Astrocyte (in vitro differentiated cells and primary cell): ENCODE data around the gene CTNNA2. TPM values are rescaled to one million over a fixed set of nuclear protein-coding genes. Genes with fewer than 3 reads are reported as not detected.
"Not testable (repeated sequence)": the region's sequence is repeated elsewhere in the genome, so short reads cannot be mapped to it uniquely, and the experiment has no call there.

Experiments used
- DNase-seq: peaks from one replicate; pipeline ENCODE4 v3.0.0-alpha.2; 2010; ENCODE audit warnings: low read depth
- FAIRE-seq: peaks from 2 replicates; lab custom pipeline; 2011; peaks lifted over from hg19 to GRCh38; lab: Jason Lieb, UNC
- H2AFZ ChIP-seq: 2 replicates; pipeline ENCODE4 v1.6.0; 2012; ENCODE audit warnings: low read depth, low read length, inconsistent platforms
- H3K27ac ChIP-seq: 2 replicates; pipeline ENCODE4 v1.5.1; 2011; ENCODE audit warnings: low read depth, low read length, inconsistent platforms
- H3K27me3 ChIP-seq: 2 replicates; pipeline ENCODE4 v1.6.0; 2011; ENCODE audit warnings: low read length, inconsistent platforms; ENCODE audit not compliant: insufficient read depth
- H3K36me3 ChIP-seq: 2 replicates; pipeline ENCODE4 v1.5.1; 2011; ENCODE audit warnings: low read length, inconsistent platforms; ENCODE audit not compliant: insufficient read depth
- H3K4me1 ChIP-seq: 2 replicates; pipeline ENCODE4 v1.5.1; 2011; ENCODE audit warnings: low read length, inconsistent platforms; ENCODE audit not compliant: insufficient read depth
- H3K4me2 ChIP-seq: 2 replicates; pipeline ENCODE4 v1.6.0; 2012; ENCODE audit warnings: low read length, inconsistent platforms
- H3K4me3 ChIP-seq: 2 replicates; pipeline ENCODE4 v1.5.1; 2011; ENCODE audit warnings: low read depth, mild to moderate bottlenecking, low read length, inconsistent platforms; ENCODE audit not compliant: insufficient read depth
- H3K79me2 ChIP-seq: 2 replicates; pipeline ENCODE4 v1.6.0; 2012; ENCODE audit warnings: mild to moderate bottlenecking, low read length, inconsistent platforms; ENCODE audit not compliant: insufficient read depth
- H3K9ac ChIP-seq: 2 replicates; pipeline ENCODE4 v1.6.0; 2012; ENCODE audit warnings: mild to moderate bottlenecking, low read length, inconsistent platforms
- H3K9me3 ChIP-seq: 2 replicates; pipeline ENCODE4 v1.5.1; 2012; ENCODE audit warnings: low read depth, mild to moderate bottlenecking, low read length, inconsistent platforms; ENCODE audit not compliant: insufficient read depth
- H4K20me1 ChIP-seq: 2 replicates; pipeline ENCODE4 v1.6.0; 2012; ENCODE audit warnings: low read length, inconsistent platforms; ENCODE audit not compliant: insufficient read depth
- H3K27ac Mint-ChIP-seq: one replicate; pipeline ENCODE4 v1.8.0; 2021; ENCODE audit warnings: mild to moderate bottlenecking, mixed read lengths; ENCODE audit not compliant: unreplicated experiment
- H3K27me3 Mint-ChIP-seq: one replicate; pipeline ENCODE4 v1.8.0; 2021; ENCODE audit warnings: low read depth, mixed read lengths; ENCODE audit not compliant: unreplicated experiment
- H3K36me3 Mint-ChIP-seq: one replicate; pipeline ENCODE4 v1.8.0; 2021; ENCODE audit warnings: low read depth, mixed read lengths; ENCODE audit not compliant: unreplicated experiment
- H3K4me1 Mint-ChIP-seq: one replicate; pipeline ENCODE4 v1.8.0; 2021; ENCODE audit warnings: low read depth, mixed read lengths; ENCODE audit not compliant: unreplicated experiment
- H3K4me3 Mint-ChIP-seq: one replicate; pipeline ENCODE4 v1.8.0; 2021; ENCODE audit warnings: mild to moderate bottlenecking, moderate library complexity, mixed read lengths; ENCODE audit not compliant: unreplicated experiment
- H3K9me3 Mint-ChIP-seq: one replicate; pipeline ENCODE4 v1.8.0; 2021; ENCODE audit warnings: mild to moderate bottlenecking, mixed read lengths; ENCODE audit not compliant: unreplicated experiment
- CTCF ChIP-seq: IDR thresholded peaks from 2 replicates; pipeline ENCODE4 v1.5.1; 2011; ENCODE audit warnings: low read depth, mild to moderate bottlenecking, inconsistent platforms, low read length, moderate library complexity; ENCODE audit not compliant: insufficient read depth
- EZH2 ChIP-seq: IDR thresholded peaks from 2 replicates; pipeline ENCODE4 v1.6.1; 2012; ENCODE audit warnings: mild to moderate bottlenecking, low read length, inconsistent platforms; ENCODE audit not compliant: insufficient read depth
- total RNA-seq: library from RNA; stranded (reverse); gene quantifications from 2 replicates; pipeline ENCODE4 v1.2.1, GENCODE V29; 2021

Gene CTNNA2
- total RNA-seq, 1 donor from 2014 or later = 3.9 TPM

GRCh38 chr2:80030135-80030534, 517.3 kb downstream of the CTNNA2 start:
- FAIRE-seq = no peak
- H3K4me1 Mint-ChIP-seq = peaks cover 6% of the 10 kb centered on the region

GRCh38 chr2:80032684-80033083, 519.8 kb downstream of the CTNNA2 start:
- not testable (repeated sequence) for H3K27ac Mint-ChIP-seq, H3K36me3 Mint-ChIP-seq, H3K27ac ChIP-seq, H3K4me1 Mint-ChIP-seq, H3K4me3 Mint-ChIP-seq, H4K20me1 ChIP-seq, H2AFZ ChIP-seq, H3K4me2 ChIP-seq, H3K9me3 ChIP-seq, DNase-seq, H3K79me2 ChIP-seq, H3K27me3 Mint-ChIP-seq, H3K36me3 ChIP-seq, FAIRE-seq, H3K4me1 ChIP-seq, H3K9me3 Mint-ChIP-seq, H3K27me3 ChIP-seq, H3K9ac ChIP-seq, H3K4me3 ChIP-seq

More at GRCh38 chr2:80030135-80030534, 517.3 kb downstream of the CTNNA2 start:
- no peaks in the 10 kb centered on the region for H3K36me3 ChIP-seq
- no peaks in the 10 kb centered on the region for H3K27me3 ChIP-seq
- H3K9me3 Mint-ChIP-seq = no peaks in the 10 kb centered on the region
- DNase-seq = no peak
- no peaks in the 10 kb centered on the region for H4K20me1 ChIP-seq
- no peaks in the 10 kb centered on the region for H3K36me3 Mint-ChIP-seq
- peaks cover 4% of the 10 kb centered on the region for H3K9me3 ChIP-seq
- TF ChIP-seq CTCF (no peak), EZH2 (no peak)
- no peak overlapping the region for H3K27ac ChIP-seq
- no peaks in the 10 kb centered on the region for H3K79me2 ChIP-seq
- no peak overlapping the region for H3K4me3 ChIP-seq
- H3K9ac ChIP-seq = no peak overlapping the region
- H3K27ac Mint-ChIP-seq = no peak overlapping the region
- no peak overlapping the region for H3K4me2 ChIP-seq
- H3K27me3 Mint-ChIP-seq = no peaks in the 10 kb centered on the region
- no peak overlapping the region for H2AFZ ChIP-seq
- H3K4me3 Mint-ChIP-seq = no peak overlapping the region
- H3K4me1 ChIP-seq = no peaks in the 10 kb centered on the region

GRCh38 chr2:80035749-80036285, 523.0 kb downstream of the CTNNA2 start:
- H3K36me3 ChIP-seq = no peaks in the 10 kb centered on the region
- H3K27me3 Mint-ChIP-seq = peaks cover 2% of the 10 kb centered on the region

More at GRCh38 chr2:80035749-80036285, 523.0 kb downstream of the CTNNA2 start:
- H3K27me3 ChIP-seq = no peaks in the 10 kb centered on the region
- H3K9me3 ChIP-seq = no peaks in the 10 kb centered on the region
- H2AFZ ChIP-seq = no peak overlapping the region
- H3K9me3 Mint-ChIP-seq = no peaks in the 10 kb centered on the region
- H3K4me3 ChIP-seq = no peak overlapping the region
- DNase-seq = no peak
- no peak for FAIRE-seq
- H3K4me2 ChIP-seq = no peak overlapping the region
- H3K27ac Mint-ChIP-seq = no peak overlapping the region
- no peak overlapping the region for H3K9ac ChIP-seq
- no peaks in the 10 kb centered on the region for H3K4me1 ChIP-seq
- no peak overlapping the region for H3K4me3 Mint-ChIP-seq
- H4K20me1 ChIP-seq = no peaks in the 10 kb centered on the region
- H3K79me2 ChIP-seq = no peaks in the 10 kb centered on the region
- H3K4me1 Mint-ChIP-seq = no peaks in the 10 kb centered on the region
- TF ChIP-seq CTCF (no peak), EZH2 (no peak)
- no peak overlapping the region for H3K27ac ChIP-seq
- no peaks in the 10 kb centered on the region for H3K36me3 Mint-ChIP-seq
